Activated naive CD8-positive, alpha-beta T cell treated with anti-CD3 and anti-CD28 coated beads, Interleukin-2, amount 50 U/mL, for 24 hours (primary cell): ENCODE results near the gene UBE4B.
"Not testable (repeated sequence)": the region's sequence is repeated elsewhere in the genome, so short reads cannot be mapped to it uniquely, and the experiment has no call there.

ENCODE experiments used
- ATAC-seq: fragments of 150-1000 bp; cut with Tn5 transposase; one replicate; pipeline ENCODE4 v1.10.0; 2021
- DNase-seq: peaks from one replicate; pipeline ENCODE4 v3.0.0; 2021
- H3K27ac Mint-ChIP-seq: one replicate; pipeline ENCODE4 v1.8.0; 2021; ENCODE audit warnings: mild to moderate bottlenecking, mixed read lengths
- H3K27me3 Mint-ChIP-seq: one replicate; pipeline ENCODE4 v1.8.0; 2021; ENCODE audit warnings: mixed read lengths
- H3K36me3 Mint-ChIP-seq: one replicate; pipeline ENCODE4 v1.8.0; 2021; ENCODE audit warnings: low read depth, mixed read lengths
- H3K4me1 Mint-ChIP-seq: one replicate; pipeline ENCODE4 v1.8.0; 2021; ENCODE audit warnings: mixed read lengths
- H3K4me3 Mint-ChIP-seq: one replicate; pipeline ENCODE4 v1.8.0; 2021; ENCODE audit warnings: mild to moderate bottlenecking, moderate library complexity, mixed read lengths
- H3K9me3 Mint-ChIP-seq: one replicate; pipeline ENCODE4 v1.8.0; 2021; ENCODE audit warnings: mixed read lengths

UBE4B gene

GRCh38 chr1:10220657-10221056 lies 187.9 kb downstream of the UBE4B start:
- H3K9me3 Mint-ChIP-seq, result not testable (repeated sequence)

GRCh38 chr1:10225573-10225972 lies 192.8 kb downstream of the UBE4B start:
- no peak overlapping the region for H3K4me3 Mint-ChIP-seq

More at GRCh38 chr1:10220657-10221056, 187.9 kb downstream of the UBE4B start:
- ATAC-seq, H3K4me3 Mint-ChIP-seq, H3K27ac Mint-ChIP-seq, H3K27me3 Mint-ChIP-seq, DNase-seq, H3K36me3 Mint-ChIP-seq: not testable (repeated sequence)
- H3K4me1 Mint-ChIP-seq, result peaks cover 22% of the 10 kb centered on the region

GRCh38 chr1:10228528-10228927 lies 195.8 kb downstream of the UBE4B start:
- H3K4me1 Mint-ChIP-seq, result peaks cover 6% of the 10 kb centered on the region
- no peak overlapping the region for H3K4me3 Mint-ChIP-seq
- no peak for DNase-seq
- H3K9me3 Mint-ChIP-seq, result no peaks in the 10 kb centered on the region
- no peak overlapping the region for H3K27ac Mint-ChIP-seq
- peaks cover 2% of the 10 kb centered on the region for H3K36me3 Mint-ChIP-seq
- no peak for ATAC-seq
- H3K27me3 Mint-ChIP-seq, result no peaks in the 10 kb centered on the region

More at GRCh38 chr1:10225573-10225972, 192.8 kb downstream of the UBE4B start:
- peaks cover 5% of the 10 kb centered on the region for H3K4me1 Mint-ChIP-seq
- no peak for DNase-seq
- no peaks in the 10 kb centered on the region for H3K27me3 Mint-ChIP-seq
- H3K9me3 Mint-ChIP-seq, result no peaks in the 10 kb centered on the region
- peaks cover 2% of the 10 kb centered on the region for H3K36me3 Mint-ChIP-seq
- no peak overlapping the region for H3K27ac Mint-ChIP-seq
- ATAC-seq, result no peak

- no peaks in the 10 kb centered on the region for H3K9me3 Mint-ChIP-seq
- H3K36me3 Mint-ChIP-seq, result peaks cover 2% of the 10 kb centered on the region
- DNase-seq (no peak), ATAC-seq (no peak)
- peaks cover 6% of the 10 kb centered on the region for H3K4me1 Mint-ChIP-seq
- H3K27ac Mint-ChIP-seq, result no peak overlapping the region
- H3K27me3 Mint-ChIP-seq, result no peaks in the 10 kb centered on the region
- H3K4me3 Mint-ChIP-seq, result no peak overlapping the region
These were observed 197.1 kb downstream of the UBE4B start for GRCh38 chr1:10229903-10230302.
